Dermis blood vessel endothelial cell (primary cell): ENCODE measurements around the gene OR11H7. TPM values are rescaled to one million over a fixed set of nuclear protein-coding genes. Genes with fewer than 3 reads are reported as not detected.
"Not testable (repeated sequence)": the region's sequence is repeated elsewhere in the genome, so short reads cannot be mapped to it uniquely, and the experiment has no call there.

Experiments used
- DNase-seq: peaks from one replicate; pipeline ENCODE4 v3.0.0; 2010
- total RNA-seq: library from RNA; depleted of rRNA; stranded (reverse); fragments of >200 nt; gene quantifications from 2 replicates; pipeline ENCODE4 v1.2.3, GENCODE V29; 2014

The OR11H7 gene
- total RNA-seq, 1 donor from 2014 or later: not detected

DNA sequence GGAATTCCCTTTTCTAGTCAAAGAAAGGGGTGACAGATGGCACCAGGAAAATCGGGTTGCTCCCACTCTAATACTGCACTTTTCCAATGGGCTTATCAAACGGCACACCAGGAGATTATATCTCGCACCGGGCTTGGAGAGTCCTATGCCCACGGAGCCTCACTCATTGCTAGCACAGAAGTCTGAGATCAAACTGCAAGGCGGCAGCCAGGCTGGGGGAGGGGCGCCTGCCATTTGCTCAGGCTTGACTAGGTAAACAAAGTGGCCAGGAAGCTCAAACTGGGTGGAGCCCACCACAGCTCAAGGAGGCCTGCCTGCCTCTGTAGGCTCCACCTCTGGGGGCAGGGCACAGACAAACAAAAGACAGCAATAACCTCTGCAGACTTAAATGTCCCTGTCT lies 51.5 kb downstream of the OR11H7 start:
- not testable (repeated sequence) for DNase-seq

Other genes with a start within 250 kb of the OR11H7 start
- not detected in 2 replicates for gene OR4Q2, start 226.8 kb upstream of the OR11H7 start, total RNA-seq
- not detected in 2 replicates for gene OR4K14, start 209.7 kb upstream of the OR11H7 start, total RNA-seq
- gene OR4K13, start 192.9 kb upstream of the OR11H7 start, total RNA-seq: not detected in 2 replicates
- not detected in 2 replicates for gene OR4L1, start 168.9 kb upstream of the OR11H7 start, total RNA-seq
- gene OR4K17, start 118.2 kb upstream of the OR11H7 start, total RNA-seq: not detected in 2 replicates
- gene OR4N5, start 90.2 kb upstream of the OR11H7 start, total RNA-seq: not detected in 2 replicates
- gene OR11G2, start 38.1 kb upstream of the OR11H7 start, total RNA-seq: not detected in 2 replicates
- gene OR11H6, start 5.3 kb upstream of the OR11H7 start, total RNA-seq: not detected in 2 replicates
- gene OR11H4, start 10.3 kb downstream of the OR11H7 start, total RNA-seq: not detected in 2 replicates
- 30.5 and 31.8 TPM in 2 replicates for gene TTC5, start 77.0 kb downstream of the OR11H7 start, total RNA-seq
- 30.8 and 33.0 TPM in 2 replicates for gene CCNB1IP1, start 104.3 kb downstream of the OR11H7 start, total RNA-seq
- 7.1 and 9.0 TPM in 2 replicates for gene PARP2, start 114.7 kb downstream of the OR11H7 start, total RNA-seq
- gene TEP1, start 184.5 kb downstream of the OR11H7 start, total RNA-seq: 36.2 and 56.0 TPM in 2 replicates
- 0.09 and 0.17 TPM in 2 replicates for gene KLHL33, start 207.2 kb downstream of the OR11H7 start, total RNA-seq
- gene OSGEP, start 225.8 kb downstream of the OR11H7 start, total RNA-seq: 30.7 and 86.3 TPM in 2 replicates
- 63.1 and 83.3 TPM in 2 replicates for gene APEX1, start 226.2 kb downstream of the OR11H7 start, total RNA-seq
- 16.9 and 26.9 TPM in 2 replicates for gene PIP4P1, start 232.5 kb downstream of the OR11H7 start, total RNA-seq
- gene PNP, start 240.4 kb downstream of the OR11H7 start, total RNA-seq: 214 and 230 TPM in 2 replicates